Peyer's patch (tissue), 4 donors: ENCODE results near the gene JTB.

Source experiments
- CTCF ChIP-seq, 6 experiments: fragments of 450-650 bp in 4 of 6; fragments of 200-600 bp in 2 of 6; sonication (generic) in 1 of 6; IDR thresholded peaks; one replicate each; pipeline ENCODE4 v1.5.1; 2017 to 2019; ENCODE audit warnings: antibody characterized with exemption in 6 of 6, mild to moderate bottlenecking in 3 of 6, moderate library complexity in 1 of 6
- POLR2A ChIP-seq, 2 donors: fragments of 450-650 bp; IDR thresholded peaks; one replicate each; pipeline ENCODE4 v1.5.1; 2017; ENCODE audit warnings: antibody characterized with exemption in 2 of 2, mild to moderate bottlenecking in 2 of 2, moderate library complexity in 2 of 2

GRCh38 chr1:153995202-153995601 is 17.7 kb upstream of the JTB start:
- no peak for TF ChIP-seq CTCF (IDR thresholded peaks at IDR 0.05)
- TF ChIP-seq POLR2A (IDR thresholded peaks at IDR 0.05), result no peak
